ACHN (cell line): ENCODE results near the gene COL27A1.

Source experiments
- DNase-seq: peaks from one replicate; pipeline ENCODE4 v3.0.0-alpha.2; 2015
- in situ Hi-C: cut with HindIII; loops from 2 replicates; pipeline ENCODE4 v1.10.0; 2017; ENCODE audit warnings: low sequenced_read_pairs, low pct_ligation_motif_present, low pct_unique_long_range_greater_than_20kb

COL27A1 gene

DNA sequence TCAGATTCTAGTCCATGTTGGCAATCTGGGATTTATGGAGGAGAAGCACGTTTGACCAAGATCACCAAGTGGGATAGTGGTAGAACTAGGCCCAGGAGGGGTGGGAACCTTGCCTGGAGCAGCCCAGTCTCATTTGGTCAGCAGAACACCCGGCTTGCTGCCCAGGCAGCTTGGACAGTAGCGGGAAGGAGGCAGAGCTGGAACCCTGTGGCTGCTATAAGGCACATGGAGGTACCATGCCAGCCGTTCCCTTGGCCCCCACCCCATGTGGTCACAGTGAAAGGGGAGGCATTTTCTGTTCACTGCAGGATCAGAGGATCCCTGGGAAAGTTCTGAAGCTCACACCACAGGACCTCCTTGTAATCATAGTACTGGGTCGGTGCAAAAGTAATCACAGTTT, 92.2 kb downstream of the COL27A1 start:
- in situ Hi-C loops = no loop called here
- no peak for DNase-seq

DNA sequence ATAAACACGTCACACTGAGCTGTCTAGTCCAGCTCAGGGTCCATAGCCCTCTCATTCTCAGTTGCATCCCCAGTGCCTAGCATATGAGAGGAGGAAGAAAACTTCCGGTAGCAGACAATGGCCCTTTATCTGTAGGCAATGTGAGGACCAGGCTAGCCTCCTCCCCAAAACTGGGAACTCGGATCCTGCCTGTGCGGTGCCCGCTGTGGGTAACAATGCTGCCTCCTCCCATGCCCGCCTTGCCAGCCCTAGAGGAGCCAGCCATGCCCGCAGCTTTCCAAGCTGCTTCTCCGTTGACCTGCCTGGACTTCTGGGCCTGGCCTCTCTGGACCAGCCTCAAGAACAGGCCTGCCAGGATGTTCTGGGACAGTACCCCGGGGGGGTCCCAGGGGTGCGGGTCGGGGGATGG, 93.0 kb downstream of the COL27A1 start:
- no peak for DNase-seq
- in situ Hi-C loops = no loop called here

GRCh38 chr9:114249424-114250234, 94.3 kb downstream of the COL27A1 start:
- no peak for DNase-seq
- in situ Hi-C loops = no loop called here

DNA sequence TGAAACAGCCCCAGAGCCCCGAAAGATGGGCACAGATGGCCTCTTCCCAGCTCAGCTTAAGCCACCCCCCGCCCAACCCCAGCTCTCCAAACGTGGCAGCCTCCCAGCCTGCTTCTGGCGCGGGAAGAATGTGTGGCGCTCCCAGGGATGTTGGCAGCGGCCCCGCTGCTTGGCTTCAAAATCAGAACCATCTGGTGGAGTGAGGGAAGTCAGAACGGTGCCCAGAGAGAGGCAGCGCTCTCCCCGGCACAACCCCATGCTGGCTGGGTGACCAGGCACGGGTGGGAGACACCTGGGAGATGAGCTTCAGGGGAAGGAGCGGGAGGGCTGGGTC, 94.9 kb downstream of the COL27A1 start:
- in situ Hi-C loops = no loop called here
- DNase-seq = no peak

- in situ Hi-C loops = no loop called here
- DNase-seq = no peak
These were observed 95.3 kb downstream of the COL27A1 start for GRCh38 chr9:114250648-114251047.

DNA sequence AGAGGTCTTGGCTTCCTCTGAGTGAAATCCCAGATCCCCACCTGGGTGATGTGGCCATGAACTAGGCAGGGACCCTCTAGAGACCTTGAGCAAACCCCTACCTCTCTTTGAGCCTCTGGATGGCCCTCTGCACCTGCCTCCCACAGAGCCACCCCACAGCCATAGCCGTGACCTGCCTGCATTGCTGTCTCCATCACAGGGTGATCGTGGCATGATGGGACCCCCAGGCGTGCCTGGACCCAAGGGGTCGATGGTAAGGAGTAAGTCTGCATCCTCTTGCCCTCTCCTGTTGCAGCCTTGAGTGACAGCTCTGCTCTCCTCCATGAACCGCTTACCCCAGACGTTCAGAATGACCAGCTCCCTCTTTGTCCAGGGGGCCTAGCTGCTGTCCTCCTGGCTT, 97.1 kb downstream of the COL27A1 start:
- in situ Hi-C loops = no loop called here
- no peak for DNase-seq

DNA sequence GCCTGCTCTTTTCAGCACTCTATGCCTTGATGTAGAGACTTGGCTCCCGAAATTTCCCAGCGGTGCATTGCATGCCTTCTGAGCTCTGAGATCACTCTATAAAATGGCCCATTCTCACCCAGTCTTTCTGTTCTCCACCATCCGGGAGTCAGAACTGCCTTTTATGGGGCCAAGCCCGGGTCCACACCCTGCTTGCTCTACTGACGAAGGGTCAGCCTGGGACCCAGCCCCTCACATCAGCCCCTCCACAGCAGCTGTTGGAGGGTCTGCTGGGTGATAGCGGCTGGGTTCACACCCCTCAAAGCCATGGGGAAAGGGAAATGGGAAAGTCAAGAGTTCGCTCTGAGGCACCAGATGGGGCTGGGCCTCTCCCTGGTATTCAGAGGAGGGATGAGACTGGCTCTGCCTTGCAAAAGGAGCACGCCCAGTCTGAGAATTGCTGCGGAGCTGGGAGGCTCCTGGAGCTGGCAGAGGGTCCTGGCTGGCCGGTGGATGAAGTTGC, 101.5 kb downstream of the COL27A1 start:
- in situ Hi-C loops = no loop called here
- no peak for DNase-seq

DNA sequence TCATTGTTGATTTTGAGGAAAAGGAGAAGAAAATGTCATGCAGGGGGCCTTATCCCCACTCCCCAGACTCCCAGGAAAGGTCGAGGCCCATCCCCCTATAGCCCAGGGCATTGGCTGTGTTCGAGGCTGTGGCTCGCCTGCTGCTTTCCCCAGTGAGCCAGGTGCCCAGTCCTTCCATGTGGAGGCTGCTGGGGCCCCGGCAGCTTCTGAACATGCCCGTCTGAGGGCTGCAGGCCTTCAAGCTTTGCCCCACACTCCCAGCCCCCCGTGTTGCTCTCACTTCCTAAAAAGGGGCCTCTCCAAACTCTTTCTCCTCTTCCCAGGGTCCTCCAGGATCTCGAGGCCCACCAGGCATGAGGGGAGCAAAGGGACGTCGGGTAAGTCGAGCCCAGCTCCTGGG, 102.9 kb downstream of the COL27A1 start:
- no peak for DNase-seq
- in situ Hi-C loops = no loop called here

DNA sequence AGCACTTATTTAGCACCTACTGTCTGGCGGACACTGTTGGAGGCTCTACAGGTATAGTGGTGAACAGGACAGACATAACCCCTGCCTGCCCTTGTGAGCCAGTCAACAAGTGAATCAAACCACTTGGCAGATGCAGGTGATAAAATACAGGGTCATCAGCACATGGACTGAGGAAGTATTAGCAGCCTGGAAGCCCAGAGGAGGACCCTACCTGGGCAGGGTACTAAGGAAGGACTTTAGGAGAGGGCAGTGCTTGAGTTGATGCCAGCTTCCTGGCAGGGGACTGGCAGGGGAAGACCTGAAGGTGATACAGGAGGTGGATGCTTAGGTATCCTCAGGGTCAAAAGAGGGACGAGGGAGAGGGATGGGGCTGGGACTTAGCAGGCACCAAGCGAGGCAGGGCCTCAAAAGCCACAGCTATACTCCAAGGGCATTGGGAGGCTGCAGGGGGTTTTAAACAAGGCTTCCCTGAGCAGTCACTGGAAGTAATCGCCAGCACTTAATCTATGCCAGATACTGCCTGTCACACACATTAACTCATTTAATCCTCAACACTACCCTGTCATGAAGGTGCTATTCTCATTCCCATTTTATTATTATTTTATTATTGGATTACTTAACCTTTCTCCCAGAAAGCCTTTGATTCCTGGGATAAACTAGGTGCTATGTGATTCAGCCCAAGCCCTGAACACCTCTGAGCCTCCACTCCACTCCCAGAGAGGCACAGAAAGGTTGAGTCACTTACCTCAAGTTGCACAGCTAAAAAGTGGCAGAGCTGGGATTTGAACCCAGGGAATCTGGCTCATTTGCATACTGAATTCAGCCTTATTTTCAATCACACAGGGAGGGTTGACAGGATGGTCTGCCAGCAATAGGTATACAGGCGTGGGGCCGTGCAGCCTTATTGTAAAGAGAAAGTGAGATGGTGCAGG, 103.8 kb downstream of the COL27A1 start:
- no peak for DNase-seq
- in situ Hi-C loops = no loop called here

- in situ Hi-C loops = no loop called here
- DNase-seq = no peak
These were observed 104.6 kb downstream of the COL27A1 start for GRCh38 chr9:114259798-114260523.

DNA sequence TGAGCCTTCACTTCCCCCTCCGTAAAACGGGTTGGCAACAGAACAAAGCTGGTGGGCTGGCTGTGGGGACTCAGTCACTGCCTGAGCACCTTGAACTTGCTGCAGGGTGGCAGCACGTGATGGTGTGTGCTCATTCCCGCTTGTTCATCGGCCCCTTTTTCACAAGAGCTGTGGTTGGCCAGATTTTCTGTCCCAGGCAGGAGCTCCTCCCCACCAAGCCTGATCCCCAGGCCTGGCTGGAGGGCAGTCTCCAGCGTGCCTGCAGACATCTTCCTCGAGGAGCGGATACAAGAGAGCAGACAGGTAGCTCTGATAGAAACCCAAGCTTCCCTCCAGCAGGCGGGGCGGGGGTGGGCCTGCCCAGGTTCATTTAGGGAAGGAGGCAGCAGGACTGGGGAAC, 105.7 kb downstream of the COL27A1 start:
- no peak for DNase-seq
- in situ Hi-C loops = no loop called here

GRCh38 chr9:114261987-114262386, 106.7 kb downstream of the COL27A1 start:
- in situ Hi-C loops = no loop called here
- DNase-seq = no peak

DNA sequence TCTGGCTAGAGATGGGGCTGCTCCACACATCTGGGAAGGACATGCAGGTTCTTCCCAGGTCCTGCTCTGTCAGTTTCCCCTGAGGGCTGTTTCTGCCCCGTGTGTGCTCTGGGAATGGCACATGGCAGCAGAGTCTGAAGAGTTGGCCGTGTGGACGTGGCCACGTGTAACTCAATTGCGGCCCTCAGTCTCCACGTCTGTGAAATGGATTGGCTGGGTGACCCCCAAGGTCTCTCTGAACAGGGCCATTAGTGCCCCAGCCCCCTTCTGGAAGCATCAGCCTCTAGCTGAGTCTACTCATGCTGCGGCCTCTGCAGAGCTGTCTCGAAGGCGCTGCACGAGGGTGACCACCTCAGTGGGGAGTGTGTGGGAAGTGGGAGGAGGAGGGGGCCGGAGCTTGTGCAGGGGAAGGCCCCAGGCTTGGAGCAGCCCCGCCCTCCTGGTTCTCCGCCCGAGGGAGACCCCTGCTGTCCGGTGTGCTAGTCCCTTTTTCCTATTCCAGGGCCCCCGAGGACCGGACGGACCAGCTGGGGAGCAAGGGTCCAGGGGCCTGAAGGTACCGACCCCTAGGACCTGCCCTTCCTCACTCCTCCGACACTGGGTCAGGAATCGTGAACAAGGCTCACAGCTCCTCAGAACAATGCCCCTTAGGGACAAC, 108.6 kb downstream of the COL27A1 start:
- in situ Hi-C loops = no loop called here
- no peak for DNase-seq

- DNase-seq = no peak
- in situ Hi-C loops = no loop called here
These were observed 109.6 kb downstream of the COL27A1 start for GRCh38 chr9:114264806-114265550.

DNA sequence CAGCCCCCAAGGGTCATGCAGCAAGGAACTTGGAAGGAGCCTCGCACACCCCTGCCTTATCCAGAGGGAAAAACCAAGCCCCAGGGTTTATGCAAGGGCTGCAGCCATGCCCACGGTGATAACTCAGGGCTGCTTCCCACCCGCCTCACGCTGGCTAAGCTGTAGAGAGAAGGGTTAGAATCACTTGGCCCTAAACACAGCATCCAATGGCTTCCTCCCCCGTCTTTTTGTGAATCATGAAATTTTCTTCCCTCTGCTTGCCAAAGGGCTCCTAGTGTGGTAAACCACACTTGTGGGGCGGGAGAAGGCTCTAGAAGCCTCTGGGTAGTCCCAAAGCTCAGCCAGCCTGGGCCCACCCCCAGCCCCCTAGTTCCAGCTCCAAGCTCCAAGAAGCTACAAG, 111.6 kb downstream of the COL27A1 start:
- no peak for DNase-seq
- in situ Hi-C loops = no loop called here

DNA sequence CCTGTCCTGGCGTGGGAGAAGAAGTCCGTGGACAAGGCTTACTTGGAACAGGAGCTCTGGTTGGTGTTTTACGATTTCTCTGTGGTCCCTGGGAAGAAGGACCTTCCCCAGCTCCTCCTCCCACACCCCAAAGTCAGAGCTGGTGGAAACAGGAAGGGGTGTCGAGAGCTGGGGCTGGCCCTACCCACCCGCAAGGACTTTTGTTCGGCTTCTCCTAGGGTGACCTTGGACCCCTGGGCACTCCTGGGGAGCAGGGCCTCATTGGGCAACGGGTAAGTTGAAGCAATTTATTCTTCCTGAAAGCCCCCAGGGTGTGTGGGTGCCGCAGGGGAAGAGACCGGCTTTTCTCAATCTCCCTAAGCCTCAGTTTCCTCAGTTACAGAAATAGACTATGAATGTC, 113.7 kb downstream of the COL27A1 start:
- in situ Hi-C loops = no loop called here

GRCh38 chr9:114270120-114270975, 115.0 kb downstream of the COL27A1 start:
- in situ Hi-C loops = no loop called here
- no peak for DNase-seq

More for the DNA sequence above, 113.7 kb downstream of the COL27A1 start:
- no peak for DNase-seq
